Fibroblast of pulmonary artery (primary cell): ENCODE results near the gene RBM12.

ENCODE experiments used
- DNase-seq: peaks from one replicate; pipeline ENCODE4 v3.0.0-alpha.2; 2010; ENCODE audit warnings: low read depth
- H3K4me3 ChIP-seq: replicated peaks from 2 replicates; pipeline ENCODE4 v1.5.1; 2011; ENCODE audit warnings: low read depth, mild to moderate bottlenecking, control low read depth, low read length, moderate library complexity
- CTCF ChIP-seq: IDR thresholded peaks from 2 replicates; pipeline ENCODE4 v1.5.1; 2011; ENCODE audit warnings: mild to moderate bottlenecking, control low read depth, low read length, inconsistent platforms; ENCODE audit errors: missing control alignments

Gene RBM12

DNA sequence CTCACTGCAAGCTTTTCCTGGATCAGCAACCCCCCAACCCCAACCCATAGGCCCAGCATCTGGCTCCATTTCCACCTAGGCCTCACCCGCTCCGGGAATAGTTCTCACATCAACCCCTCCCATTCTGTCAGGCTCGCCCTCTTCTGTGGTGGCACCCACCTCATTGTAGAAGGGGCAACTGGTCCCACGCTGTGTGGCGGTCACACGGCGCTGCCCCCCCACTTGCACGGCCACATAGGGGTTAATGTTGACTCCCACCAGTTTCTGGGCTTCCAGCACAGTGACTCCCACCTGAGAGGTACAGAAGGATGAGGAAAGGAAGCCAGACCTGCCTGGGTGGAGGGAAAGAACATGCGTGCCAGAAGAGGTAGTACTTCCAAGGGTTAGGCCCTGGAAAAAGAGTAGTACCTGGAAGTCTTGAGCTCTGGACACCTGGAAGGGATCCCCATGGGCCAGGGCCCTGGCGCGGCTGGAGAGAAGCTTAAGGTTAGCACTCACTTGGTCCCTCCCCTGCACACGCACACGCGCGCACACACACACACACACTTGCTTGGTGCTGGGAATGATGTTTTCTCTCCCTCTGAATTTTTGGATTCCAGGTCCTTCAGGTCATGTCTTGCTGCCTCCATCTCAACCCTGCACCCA, 61.7 kb downstream of the RBM12 start:
- no peak for DNase-seq
- no peak overlapping the region for H3K4me3 ChIP-seq
- no peak for TF ChIP-seq CTCF

- TF ChIP-seq CTCF = no peak
- DNase-seq = no peak
Measured at GRCh38 chr20:35601990-35602389, 62.7 kb downstream of the RBM12 start.

GRCh38 chr20:35600993-35601973, 63.4 kb downstream of the RBM12 start:
- peak; percentile 76 for DNase-seq
- TF ChIP-seq CTCF = peak; percentile 34
- peak overlapping the region; percentile 48 for H3K4me3 ChIP-seq

More at GRCh38 chr20:35601990-35602389, 62.7 kb downstream of the RBM12 start:
- H3K4me3 ChIP-seq = peak overlapping the region; percentile 48

GRCh38 chr20:35600176-35600992, 64.3 kb downstream of the RBM12 start:
- DNase-seq = no peak
- no peak for TF ChIP-seq CTCF
- H3K4me3 ChIP-seq = peak overlapping the region; percentile 48

DNA sequence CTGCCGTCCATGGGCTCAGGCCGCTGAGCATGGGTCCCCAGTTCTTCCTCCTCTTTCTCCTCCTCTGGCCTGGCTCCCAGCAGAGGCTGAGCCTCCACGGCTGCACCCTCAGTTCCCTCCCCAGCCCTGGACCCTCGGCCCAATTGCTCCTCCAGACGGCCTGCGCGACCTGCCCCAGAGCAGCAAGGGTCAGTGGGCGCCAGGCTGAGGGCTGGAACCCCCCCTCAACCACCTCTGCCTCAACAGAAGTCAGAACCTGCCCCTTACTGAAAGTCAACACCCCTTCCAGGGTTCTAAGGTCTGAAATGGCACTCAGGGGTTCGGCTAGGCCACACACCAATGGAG, 65.0 kb downstream of the RBM12 start:
- no peak overlapping the region for H3K4me3 ChIP-seq
- TF ChIP-seq CTCF = no peak
- no peak for DNase-seq
